Measurements from ENCODE around the gene NUDCD3. TPM values are rescaled to one million over a fixed set of nuclear protein-coding genes. Genes with fewer than 3 reads are reported as not detected.

The NUDCD3 gene
- total and polyA plus RNA-seq, 8 donors, result 22.4 to 62.1 (median 35.4) TPM

- no peak for FAIRE-seq
- Histone ChIP-seq H3K9me3 (no peaks in the 10 kb centered on the region), H3K27me3 (no peaks in the 10 kb centered on the region), H3K36me3 (no peaks in the 10 kb centered on the region), H3K4me3 (no peak overlapping the region), H3K4me1 (peaks cover 0 to 26% (median 0%) of the 10 kb centered on the region in 3 donors), H3K27ac (no peak overlapping the region)
- no peak for ATAC-seq
- DNase-seq, result no peak
- no peak for TF ChIP-seq CTCF (IDR thresholded peaks at IDR 0.05)
- 86 to 92% methylated on average over 2 of the region's 2 CpGs for WGBS, 2 donors
- intact Hi-C loops (cut with DNase I), result no loop called here
Observed at GRCh38 chr7:44470135-44470479, 20.4 kb downstream of the NUDCD3 start.

DNA sequence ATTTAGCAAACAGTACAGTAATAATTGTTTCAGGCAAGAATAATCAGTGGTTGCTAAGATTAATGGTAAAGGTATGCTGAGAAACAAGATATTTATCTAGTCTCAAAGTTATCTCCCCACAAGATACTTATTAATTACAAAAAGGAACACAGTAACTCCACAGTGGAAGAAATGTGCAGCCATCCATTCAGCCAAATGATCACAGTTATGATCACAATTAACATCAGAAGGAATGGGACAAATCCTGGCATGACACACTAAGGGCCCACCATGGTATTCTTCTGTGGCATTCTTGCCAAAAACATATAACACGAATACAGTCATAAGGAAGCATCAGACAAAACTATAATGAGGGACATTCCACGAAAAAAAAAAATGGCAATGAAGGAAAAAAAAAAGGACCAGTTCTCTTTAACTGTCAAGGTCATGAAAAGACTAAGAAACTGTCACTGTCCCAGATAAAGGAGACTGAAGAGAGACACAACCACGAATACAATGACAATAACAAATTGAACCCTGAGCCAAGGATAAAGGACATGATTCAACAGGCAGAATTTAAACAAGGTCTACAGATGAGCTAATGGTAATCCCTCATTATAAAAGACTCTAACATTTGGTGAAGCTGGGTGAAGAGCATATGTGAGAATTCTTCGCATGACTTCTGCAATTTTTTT lies 20.9 kb downstream of the NUDCD3 start:
- intact Hi-C loops (cut with DNase I), result no loop called here
- no peak for FAIRE-seq
- Histone ChIP-seq H3K36me3 (no peaks in the 10 kb centered on the region), H3K27ac (no peak overlapping the region), H3K27me3 (no peaks in the 10 kb centered on the region), H3K9me3 (no peaks in the 10 kb centered on the region), H3K4me1 (peaks cover 0 to 26% (median 0%) of the 10 kb centered on the region in 3 donors), H3K4me3 (no peak overlapping the region)
- DNase-seq, result no peak
- no peak for TF ChIP-seq CTCF (IDR thresholded peaks at IDR 0.05)
- no peak for ATAC-seq
- 47 to 49% methylated on average over 4 of the region's 4 CpGs for WGBS, 2 donors

- FAIRE-seq (no peak), DNase-seq (no peak), ATAC-seq (no peak)
- H3K4me3 ChIP-seq, result no peak overlapping the region
- no peak for TF ChIP-seq CTCF (IDR thresholded peaks at IDR 0.05)
- no peaks in the 10 kb centered on the region for H3K9me3 ChIP-seq
- H3K27me3 ChIP-seq, result no peaks in the 10 kb centered on the region
- H3K4me1 ChIP-seq, result peaks cover 0 to 24% (median 0%) of the 10 kb centered on the region in 3 donors
- WGBS, 2 donors, result 98 to 99% methylated on average over 4 of the region's 4 CpGs
- no peak overlapping the region for H3K27ac ChIP-seq
- no peaks in the 10 kb centered on the region for H3K36me3 ChIP-seq
- intact Hi-C loops (cut with DNase I), result no loop called here
Observed at GRCh38 chr7:44467217-44467548, 23.3 kb downstream of the NUDCD3 start.

DNA sequence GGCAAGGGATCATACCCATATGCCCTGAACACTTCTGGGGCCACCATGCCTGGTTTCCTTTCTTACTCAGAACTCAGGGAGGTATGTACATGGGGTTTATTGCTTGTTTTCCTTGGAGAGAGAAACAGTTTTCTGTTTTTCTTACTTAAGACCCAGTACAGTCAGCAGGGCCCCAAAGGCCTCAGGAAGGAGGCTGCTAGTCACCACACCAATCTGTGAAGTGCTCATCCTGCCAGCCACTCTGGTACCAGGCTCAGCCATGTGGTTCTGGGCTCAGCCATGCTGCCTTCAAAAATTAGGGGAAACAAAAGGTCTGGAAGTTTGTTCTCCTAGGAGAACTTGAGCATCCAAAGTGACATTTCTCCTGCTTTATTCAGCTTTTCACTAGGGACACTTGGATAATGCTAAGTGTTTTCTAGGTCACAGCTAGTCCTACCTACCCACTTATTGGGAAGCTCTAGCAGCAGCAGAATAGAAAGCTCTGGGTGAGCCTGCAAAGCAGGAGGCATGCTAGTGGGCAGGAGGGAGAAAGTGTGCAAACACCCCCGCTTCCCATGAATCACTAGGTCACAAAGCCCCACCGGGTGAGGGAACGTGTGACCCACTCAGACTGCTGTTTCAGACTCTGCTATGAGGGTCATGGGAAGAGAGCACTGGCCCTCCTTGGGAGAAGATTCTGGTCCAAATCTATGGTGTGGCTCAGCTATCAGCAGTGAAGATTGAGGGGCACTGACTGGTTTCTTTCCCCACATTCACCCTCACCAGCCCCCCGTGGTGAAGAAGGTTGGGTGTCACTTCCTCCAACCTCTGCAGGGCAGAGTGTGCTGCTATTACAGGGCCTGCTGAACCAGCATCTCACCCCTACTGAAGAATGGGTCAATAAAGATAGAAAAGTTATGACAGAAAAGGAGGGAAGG lies 23.9 kb downstream of the NUDCD3 start:
- Histone ChIP-seq H3K36me3 (no peaks in the 10 kb centered on the region), H3K4me3 (no peak overlapping the region), H3K4me1 (peaks cover 0 to 24% (median 0%) of the 10 kb centered on the region in 3 donors), H3K9me3 (no peaks in the 10 kb centered on the region), H3K27me3 (no peaks in the 10 kb centered on the region), H3K27ac (no peak overlapping the region)
- 92 to 93% methylated on average over 4 of the region's 4 CpGs for WGBS, 2 donors
- DNase-seq, result no peak
- ATAC-seq, result no peak
- no peak for FAIRE-seq
- TF ChIP-seq CTCF (IDR thresholded peaks at IDR 0.05), result no peak
- intact Hi-C loops (cut with DNase I), result no loop called here

GRCh38 chr7:44465490-44465889 lies 25.0 kb downstream of the NUDCD3 start:
- Histone ChIP-seq H3K4me3 (no peak overlapping the region), H3K27ac (no peak overlapping the region), H3K4me1 (peaks cover 0 to 20% (median 0%) of the 10 kb centered on the region in 3 donors), H3K9me3 (no peaks in the 10 kb centered on the region), H3K36me3 (no peaks in the 10 kb centered on the region), H3K27me3 (no peaks in the 10 kb centered on the region)
- intact Hi-C loops (cut with DNase I), result no loop called here
- ATAC-seq (no peak), FAIRE-seq (no peak), DNase-seq (no peak)
- TF ChIP-seq CTCF (IDR thresholded peaks at IDR 0.05), result no peak
- WGBS, 2 donors, result 76 to 79% methylated on average over 5 of the region's 5 CpGs

All from pancreas (tissue), 10 donors.